Measurements from ENCODE around the gene SLC39A11. TPM values are rescaled to one million over a fixed set of nuclear protein-coding genes. Genes with fewer than 3 reads are reported as not detected.

The SLC39A11 gene
- total RNA-seq, 1 experiment from 2014 or later = 15.2 TPM

DNA sequence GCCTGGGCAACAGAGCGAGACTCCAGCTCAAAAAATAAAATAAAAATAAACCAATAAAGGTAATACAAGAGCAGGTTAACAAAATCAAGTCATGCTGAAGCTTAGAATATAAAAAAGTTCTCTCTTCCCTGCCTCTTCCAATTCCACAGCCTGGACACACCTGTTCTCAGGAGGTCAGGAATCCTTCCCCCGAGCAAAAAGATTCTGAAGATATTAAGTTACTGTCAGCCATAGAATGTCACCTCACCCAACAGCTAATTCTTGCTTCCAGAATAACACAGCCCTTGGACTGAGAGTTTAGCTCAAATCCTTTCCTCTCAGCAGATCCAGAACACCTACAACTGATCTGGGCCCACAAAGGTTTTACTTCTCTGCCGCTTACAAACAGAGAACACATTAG is 27.1 kb downstream of the SLC39A11 start:
- H3T11ph ChIP-seq (ENCODE audit: low read length) = no peak overlapping the region

More for the DNA sequence above, 27.1 kb downstream of the SLC39A11 start:
- H3K36me3 Mint-ChIP-seq (ENCODE audit: insufficient read depth in 1 of 3, low read depth in 3 of 3) = peaks cover 0 to 11% (median 6%) of the 10 kb centered on the region in 3 experiments; a peak in 6 of 7 replicates
- H3K9ac ChIP-seq (ENCODE audit: extremely low read depth, insufficient read length, low read length) = no peak overlapping the region
- H2AK5ac ChIP-seq (ENCODE audit: insufficient read length, low read length) = no peak overlapping the region
- H3K4me2 ChIP-seq (ENCODE audit: insufficient read depth, insufficient read length, low read length) = no peak overlapping the region
- no peaks in the 10 kb centered on the region; a peak in 1 of 4 replicates for H3K4me1 Mint-ChIP-seq
- no peaks in the 10 kb centered on the region for H3K27me3 Mint-ChIP-seq (ENCODE audit: low read depth)
- H3K4me3 Mint-ChIP-seq = no peak overlapping the region
- H3K4me1 ChIP-seq (ENCODE audit: insufficient read depth, low read length) = no peaks in the 10 kb centered on the region
- H3K14ac ChIP-seq (ENCODE audit: insufficient read depth, low read length) = no peak overlapping the region
- H3K79me1 ChIP-seq (ENCODE audit: insufficient read depth, low read depth, low read length, poor library complexity, severe bottlenecking) = no peaks in the 10 kb centered on the region
- H3K4ac ChIP-seq (ENCODE audit: low read depth, low read length) = no peak overlapping the region
- no peak overlapping the region for H4K5ac ChIP-seq (ENCODE audit: insufficient read length, low read depth, low read length)
- no peak for DNase-seq
- no peak overlapping the region for H4K8ac ChIP-seq (replicated peaks; ENCODE audit: insufficient read length, low read depth, low read length)
- no peaks in the 10 kb centered on the region; a peak in 1 of 5 replicates for H3K9me3 Mint-ChIP-seq
- no peak overlapping the region for H3K18ac ChIP-seq (ENCODE audit: insufficient read length, low read depth, low read length)
- H2AFZ ChIP-seq (ENCODE audit: low read length) = no peak overlapping the region
- no CpG with 5 or more reads among the region's 3 CpGs for WGBS (ENCODE audit: extremely low coverage, insufficient read length, low lambda C conversion rate)
- no peak overlapping the region for H2BK15ac ChIP-seq (ENCODE audit: low read depth, low read length)
- H4K20me1 ChIP-seq (ENCODE audit: control insufficient read depth, insufficient read depth, insufficient read length) = no peaks in the 10 kb centered on the region
- TF ChIP-seq, protein P1, sequence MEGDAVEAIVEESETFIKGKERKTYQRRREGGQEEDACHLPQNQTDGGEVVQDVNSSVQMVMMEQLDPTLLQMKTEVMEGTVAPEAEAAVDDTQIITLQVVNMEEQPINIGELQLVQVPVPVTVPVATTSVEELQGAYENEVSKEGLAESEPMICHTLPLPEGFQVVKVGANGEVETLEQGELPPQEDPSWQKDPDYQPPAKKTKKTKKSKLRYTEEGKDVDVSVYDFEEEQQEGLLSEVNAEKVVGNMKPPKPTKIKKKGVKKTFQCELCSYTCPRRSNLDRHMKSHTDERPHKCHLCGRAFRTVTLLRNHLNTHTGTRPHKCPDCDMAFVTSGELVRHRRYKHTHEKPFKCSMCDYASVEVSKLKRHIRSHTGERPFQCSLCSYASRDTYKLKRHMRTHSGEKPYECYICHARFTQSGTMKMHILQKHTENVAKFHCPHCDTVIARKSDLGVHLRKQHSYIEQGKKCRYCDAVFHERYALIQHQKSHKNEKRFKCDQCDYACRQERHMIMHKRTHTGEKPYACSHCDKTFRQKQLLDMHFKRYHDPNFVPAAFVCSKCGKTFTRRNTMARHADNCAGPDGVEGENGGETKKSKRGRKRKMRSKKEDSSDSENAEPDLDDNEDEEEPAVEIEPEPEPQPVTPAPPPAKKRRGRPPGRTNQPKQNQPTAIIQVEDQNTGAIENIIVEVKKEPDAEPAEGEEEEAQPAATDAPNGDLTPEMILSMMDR (conservative IDR thresholded peaks at IDR 0.05) = no peak
- H2BK12ac ChIP-seq (ENCODE audit: insufficient read length, low read depth, low read length) = no peak overlapping the region
- no peaks in the 10 kb centered on the region for H3K79me2 ChIP-seq (ENCODE audit: insufficient read depth, low read length)
- H3K23me2 ChIP-seq (ENCODE audit: insufficient read length, low read depth, low read length, poor library complexity, severe bottlenecking) = no peaks in the 10 kb centered on the region
- H2BK20ac ChIP-seq (ENCODE audit: low read depth, low read length, poor library complexity, severe bottlenecking) = no peak overlapping the region
- H3K56ac ChIP-seq (ENCODE audit: insufficient read length, low read depth, low read length) = no peak overlapping the region
- no peak overlapping the region for H3K27ac ChIP-seq (ENCODE audit: insufficient read length, low read depth, low read length)
- no peak overlapping the region for H3K27ac Mint-ChIP-seq
- H2BK5ac ChIP-seq (ENCODE audit: insufficient read length, low read length) = no peak overlapping the region
- no peak overlapping the region for H2BK120ac ChIP-seq (ENCODE audit: low read depth, low read length, poor library complexity, severe bottlenecking)
- no peak overlapping the region for H4K91ac ChIP-seq (ENCODE audit: insufficient read length, low read depth, low read length)
- no peaks in the 10 kb centered on the region for H3K27me3 ChIP-seq (ENCODE audit: insufficient read depth, low read length)
- no peaks in the 10 kb centered on the region for H3K9me3 ChIP-seq (ENCODE audit: control insufficient read depth, low read depth, low read length)
- H3K23ac ChIP-seq (ENCODE audit: insufficient read length, low read depth, low read length) = no peak overlapping the region
